PC-3 (cell line): ENCODE data around the gene JAZF1. TPM values are rescaled to one million over a fixed set of nuclear protein-coding genes. Genes with fewer than 3 reads are reported as not detected.

Experiments
- ATAC-seq: fragments of 200-7000 bp; cut with Tn5 transposase; 2 replicates; pipeline ENCODE4 v1.9.1; 2020; ENCODE audit warnings: mild to moderate bottlenecking, moderate library complexity
- BruUV-seq: library from RNA; stranded (reverse); fragments of 400-500 nt; replicated peaks from 2 replicates; lab custom pipeline; 2021; lab: Mats Ljungman, UMichigan
- CTCF ChIA-PET: fragments of 300-600 bp; sonication (Branson Sonifier 250); formaldehyde crosslinking; loops from one replicate; lab custom pipeline; 2022; ENCODE audit warnings: antibody characterized with exemption; lab: Charles Lee
- POLR2A ChIA-PET: fragments of 300-600 bp; sonication (Branson Sonifier 250); formaldehyde crosslinking; loops from one replicate; lab custom pipeline; 2022; ENCODE audit warnings: antibody characterized with exemption; ENCODE audit not compliant: unreplicated experiment; lab: Charles Lee
- DNase-seq: peaks from one replicate; pipeline ENCODE4 v3.0.0-alpha.2; 2015
- H2AFZ ChIP-seq: fragments of 300-600 bp; sonication (generic); 2 replicates; pipeline ENCODE4 v1.6.0; 2016; ENCODE audit warnings: antibody characterized with exemption, low read length
- H3F3A ChIP-seq: fragments of 300-600 bp; sonication (generic); one replicate; pipeline ENCODE4 v1.6.0; 2017; ENCODE audit warnings: antibody characterized with exemption, low read length, control low read depth, mild to moderate bottlenecking; ENCODE audit not compliant: unreplicated experiment
- H3K27ac ChIP-seq: fragments of 300-600 bp; sonication (generic); 2 replicates; pipeline ENCODE4 v1.5.1; 2016; ENCODE audit warnings: mild to moderate bottlenecking, low read length
- H3K27me3 ChIP-seq: fragments of 300-600 bp; sonication (generic); 2 replicates; pipeline ENCODE4 v1.6.1; 2016; ENCODE audit warnings: low read length, mixed read lengths
- H3K36me3 ChIP-seq: fragments of 300-600 bp; sonication (generic); 2 replicates; pipeline ENCODE4 v1.6.1; 2016; ENCODE audit warnings: low read depth, mixed run types, low read length, mixed read lengths
- H3K4me1 ChIP-seq: fragments of 300-600 bp; sonication (generic); 2 replicates; pipeline ENCODE4 v1.5.1; 2016; ENCODE audit warnings: low read length; ENCODE audit not compliant: insufficient read depth
- H3K4me2 ChIP-seq: fragments of 300-600 bp; sonication (generic); 2 replicates; pipeline ENCODE4 v1.6.0; 2016; ENCODE audit warnings: low read length
- H3K4me3 ChIP-seq: fragments of 300-600 bp; sonication (generic); 2 replicates; pipeline ENCODE4 v1.5.1; 2016; ENCODE audit warnings: mild to moderate bottlenecking, low read length, mixed read lengths
- H3K79me2 ChIP-seq: fragments of 300-600 bp; sonication (generic); 2 replicates; pipeline ENCODE4 v1.6.1; 2017; ENCODE audit warnings: low read length, mixed read lengths
- H3K9ac ChIP-seq: fragments of 300-600 bp; sonication (generic); 2 replicates; pipeline ENCODE4 v1.6.0; 2016; ENCODE audit warnings: mild to moderate bottlenecking, low read length
- H3K9me2 ChIP-seq: fragments of 300-600 bp; sonication (generic); replicated peaks from 2 replicates; pipeline ENCODE4 v1.6.1; 2016; ENCODE audit warnings: mixed run types, low read length, mixed read lengths
- H3K9me3 ChIP-seq: fragments of 300-600 bp; sonication (generic); 2 replicates; pipeline ENCODE4 v1.6.1; 2016; ENCODE audit warnings: low read length, mixed read lengths
- H4K20me1 ChIP-seq: fragments of 300-600 bp; sonication (generic); 2 replicates; pipeline ENCODE4 v1.6.1; 2016; ENCODE audit warnings: low read length, mixed read lengths
- EZH2 ChIP-seq: fragments of 300-600 bp; sonication (generic); IDR thresholded peaks from one replicate; pipeline ENCODE4 v1.6.1; 2017; ENCODE audit warnings: antibody characterized with exemption, mild to moderate bottlenecking, low read length; ENCODE audit not compliant: unreplicated experiment
- EZH2phosphoT487 ChIP-seq: fragments of 300-600 bp; sonication (generic); IDR thresholded peaks from 2 replicates; pipeline ENCODE4 v1.6.1; 2018; ENCODE audit warnings: mild to moderate bottlenecking, antibody characterized with exemption, low read length, borderline replicate concordance
- intact Hi-C: fragments of 100-400 bp; cut with micrococcal nuclease; formaldehyde crosslinking; loops from 2 replicates; pipeline ENCODE4 v1.9.0; 2023
- total RNA-seq: library from RNA; depleted of rRNA; stranded (reverse); fragments of >200 nt; gene quantifications from 2 replicates; pipeline ENCODE4 v1.2.3, GENCODE V29; 2014
- TF ChIP-seq, protein P1 (sequence below): fragments of 300-600 bp; sonication (generic); conservative IDR thresholded peaks from 2 replicates; pipeline ENCODE4 v1.5.1; 2017; ENCODE audit warnings: antibody characterized with exemption, low read depth, mild to moderate bottlenecking, low read length

JAZF1 gene
- total RNA-seq, 1 experiment from 2014 or later, result 2.3 TPM

DNA sequence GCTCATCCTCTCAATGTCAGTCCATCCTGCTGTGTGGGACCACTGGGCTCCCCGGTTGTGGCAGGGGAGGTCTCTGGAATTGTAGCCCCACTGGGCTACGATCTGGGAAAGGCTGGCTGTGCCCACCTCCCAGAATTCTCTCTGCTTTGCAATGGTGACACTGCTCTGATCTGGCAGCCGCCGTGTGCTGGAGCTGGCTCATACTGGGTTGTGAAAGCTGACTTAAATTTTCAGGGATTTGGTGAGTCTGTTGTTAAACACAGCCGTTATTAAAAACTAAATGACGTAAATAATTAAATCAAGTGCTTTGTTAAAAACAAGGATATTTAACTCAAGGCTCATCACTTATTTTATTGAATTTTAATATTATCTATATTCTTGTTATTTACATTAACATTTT lies 280.6 kb downstream of the JAZF1 start:
- Histone ChIP-seq H4K20me1 (no peaks in the 10 kb centered on the region), H3K9me3 (no peaks in the 10 kb centered on the region), H2AFZ (no peak overlapping the region), H3F3A (no peaks in the 10 kb centered on the region), H3K9me2 (no peaks in the 10 kb centered on the region), H3K27me3 (no peaks in the 10 kb centered on the region), H3K4me1 (peaks cover 7% of the 10 kb centered on the region), H3K79me2 (no peaks in the 10 kb centered on the region), H3K4me2 (no peak overlapping the region), H3K27ac (no peak overlapping the region), H3K9ac (no peak overlapping the region), H3K4me3 (no peak overlapping the region), H3K36me3 (no peaks in the 10 kb centered on the region)
- CTCF ChIA-PET, result no interaction called here
- POLR2A ChIA-PET, result no interaction called here
- TF ChIP-seq, protein P1, sequence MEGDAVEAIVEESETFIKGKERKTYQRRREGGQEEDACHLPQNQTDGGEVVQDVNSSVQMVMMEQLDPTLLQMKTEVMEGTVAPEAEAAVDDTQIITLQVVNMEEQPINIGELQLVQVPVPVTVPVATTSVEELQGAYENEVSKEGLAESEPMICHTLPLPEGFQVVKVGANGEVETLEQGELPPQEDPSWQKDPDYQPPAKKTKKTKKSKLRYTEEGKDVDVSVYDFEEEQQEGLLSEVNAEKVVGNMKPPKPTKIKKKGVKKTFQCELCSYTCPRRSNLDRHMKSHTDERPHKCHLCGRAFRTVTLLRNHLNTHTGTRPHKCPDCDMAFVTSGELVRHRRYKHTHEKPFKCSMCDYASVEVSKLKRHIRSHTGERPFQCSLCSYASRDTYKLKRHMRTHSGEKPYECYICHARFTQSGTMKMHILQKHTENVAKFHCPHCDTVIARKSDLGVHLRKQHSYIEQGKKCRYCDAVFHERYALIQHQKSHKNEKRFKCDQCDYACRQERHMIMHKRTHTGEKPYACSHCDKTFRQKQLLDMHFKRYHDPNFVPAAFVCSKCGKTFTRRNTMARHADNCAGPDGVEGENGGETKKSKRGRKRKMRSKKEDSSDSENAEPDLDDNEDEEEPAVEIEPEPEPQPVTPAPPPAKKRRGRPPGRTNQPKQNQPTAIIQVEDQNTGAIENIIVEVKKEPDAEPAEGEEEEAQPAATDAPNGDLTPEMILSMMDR, result no peak
- TF ChIP-seq EZH2phosphoT487, result no peak
- TF ChIP-seq EZH2, result no peak
- intact Hi-C loops, result loop anchor here (10.0 kb wide), 1 partner anchor 65 kb away; no protein-coding TSS in a partner anchor
- BruUV-seq, result no TSS peak
- no peak for ATAC-seq
- no peak for DNase-seq

DNA sequence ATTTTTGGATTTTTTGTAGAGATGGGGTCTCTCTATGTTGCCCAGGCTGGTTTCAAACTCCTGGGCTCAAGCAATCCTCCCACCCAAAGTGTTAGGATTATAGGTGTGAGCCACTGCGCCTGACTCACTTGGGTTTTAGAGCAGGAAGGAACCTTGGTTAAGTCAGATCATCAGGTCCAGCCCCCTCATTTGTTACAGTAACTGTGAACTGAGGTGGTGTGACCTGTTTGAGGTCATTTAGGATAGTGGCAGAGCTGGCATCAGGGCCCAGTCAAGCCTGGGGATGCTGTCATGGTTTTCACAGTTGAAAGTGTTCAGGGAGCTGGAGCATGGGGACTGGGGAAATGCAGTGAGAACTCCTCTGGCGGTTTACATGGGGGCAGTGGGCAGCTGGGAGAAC lies 281.0 kb downstream of the JAZF1 start:
- no peaks in the 10 kb centered on the region for H3K9me3 ChIP-seq
- no peak overlapping the region for H3K4me2 ChIP-seq
- no TSS peak for BruUV-seq
- peaks cover 7% of the 10 kb centered on the region for H3K4me1 ChIP-seq
- no peaks in the 10 kb centered on the region for H4K20me1 ChIP-seq
- DNase-seq, result no peak
- no peak overlapping the region for H3K9ac ChIP-seq
- no peak overlapping the region for H3K27ac ChIP-seq
- H2AFZ ChIP-seq, result no peak overlapping the region
- no peaks in the 10 kb centered on the region for H3K79me2 ChIP-seq
- no peaks in the 10 kb centered on the region for H3K27me3 ChIP-seq
- POLR2A ChIA-PET, result no interaction called here
- no peak overlapping the region for H3K4me3 ChIP-seq
- H3K9me2 ChIP-seq, result no peaks in the 10 kb centered on the region
- no peak for ATAC-seq
- intact Hi-C loops, result no loop called here
- no peaks in the 10 kb centered on the region for H3F3A ChIP-seq
- no peaks in the 10 kb centered on the region for H3K36me3 ChIP-seq
- no peak for TF ChIP-seq EZH2
- no peak for TF ChIP-seq EZH2phosphoT487
- TF ChIP-seq, protein P1, result no peak
- CTCF ChIA-PET, result no interaction called here

DNA sequence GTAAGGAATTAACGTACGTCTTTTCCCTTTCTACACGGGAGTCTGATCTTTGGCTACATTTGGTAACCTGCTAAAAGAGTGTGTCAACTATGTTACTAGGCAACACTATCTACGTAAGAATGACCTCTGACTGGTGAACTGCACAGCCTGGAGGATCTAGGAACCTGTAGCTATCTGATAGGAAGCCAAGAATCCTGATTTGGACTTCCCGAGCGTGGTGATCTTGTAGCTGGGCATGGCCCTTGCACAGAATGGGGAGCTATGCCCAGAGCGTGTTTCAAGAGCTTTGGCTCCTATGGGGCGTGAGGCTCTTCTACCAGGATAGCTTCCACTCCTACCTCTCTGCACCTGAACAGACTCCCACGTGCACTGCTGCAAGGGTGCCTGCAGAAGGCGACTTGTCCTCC lies 283.2 kb downstream of the JAZF1 start:
- Histone ChIP-seq H3K9ac (no peak overlapping the region), H3K9me3 (no peaks in the 10 kb centered on the region), H3K79me2 (no peaks in the 10 kb centered on the region), H3K9me2 (no peaks in the 10 kb centered on the region), H4K20me1 (no peaks in the 10 kb centered on the region), H3K36me3 (no peaks in the 10 kb centered on the region), H3F3A (no peaks in the 10 kb centered on the region), H2AFZ (no peak overlapping the region), H3K4me2 (no peak overlapping the region), H3K4me3 (no peak overlapping the region), H3K27ac (no peak overlapping the region), H3K4me1 (peaks cover 7% of the 10 kb centered on the region), H3K27me3 (no peaks in the 10 kb centered on the region)
- ATAC-seq (no peak), DNase-seq (no peak)
- no TSS peak for BruUV-seq
- intact Hi-C loops, result no loop called here
- ChIA-PET CTCF (no interaction called here), POLR2A (no interaction called here)
- TF ChIP-seq EZH2 (no peak), EZH2phosphoT487 (no peak)
- TF ChIP-seq, protein P1, result no peak
